HG03060 (cell line): ENCODE results near the gene TMOD2.

Experiments used
- ATAC-seq: cut with Tn5 transposase; IDR thresholded peaks from one replicate; pipeline ENCODE4 v1.9.1; 2021; ENCODE audit warnings: low read depth, moderate number of reproducible peaks; ENCODE audit not compliant: unreplicated experiment

The TMOD2 gene

DNA sequence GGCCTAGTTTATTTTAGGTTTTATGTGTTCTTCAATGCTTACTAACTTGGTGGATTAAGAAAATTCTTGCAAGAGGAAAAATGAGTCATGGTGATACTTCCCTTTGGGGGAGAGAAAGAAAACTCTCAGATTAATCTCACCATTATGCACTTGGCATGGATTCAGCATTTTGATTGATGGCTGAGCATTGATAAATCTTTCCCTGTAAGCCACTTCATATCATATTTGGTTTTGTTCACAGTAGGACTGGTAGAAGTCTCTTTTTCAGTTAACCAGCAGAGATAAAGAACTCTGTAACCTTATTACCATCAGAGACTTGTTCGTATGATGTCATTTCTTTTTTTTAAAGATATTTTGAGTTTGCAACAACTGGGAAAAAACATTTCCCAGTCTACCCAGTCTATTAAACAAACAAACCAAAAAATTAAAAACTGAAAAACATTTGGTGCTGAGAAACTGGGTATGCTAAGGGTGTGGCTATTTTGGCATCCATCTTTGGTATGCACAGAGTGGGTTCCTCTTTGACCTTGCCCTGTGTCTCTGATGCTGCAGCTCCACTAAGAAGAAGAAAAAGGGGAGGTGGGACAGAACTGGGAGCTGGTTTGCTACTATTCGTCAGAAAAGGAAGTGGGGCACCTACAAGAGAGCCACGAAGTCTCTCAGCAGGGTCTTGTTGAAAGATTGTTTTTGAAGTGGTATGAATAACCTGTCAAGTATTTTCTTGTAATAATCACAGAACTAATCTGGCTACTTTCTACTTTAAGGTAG, 95.2 kb downstream of the TMOD2 start:
- no peak for ATAC-seq

DNA sequence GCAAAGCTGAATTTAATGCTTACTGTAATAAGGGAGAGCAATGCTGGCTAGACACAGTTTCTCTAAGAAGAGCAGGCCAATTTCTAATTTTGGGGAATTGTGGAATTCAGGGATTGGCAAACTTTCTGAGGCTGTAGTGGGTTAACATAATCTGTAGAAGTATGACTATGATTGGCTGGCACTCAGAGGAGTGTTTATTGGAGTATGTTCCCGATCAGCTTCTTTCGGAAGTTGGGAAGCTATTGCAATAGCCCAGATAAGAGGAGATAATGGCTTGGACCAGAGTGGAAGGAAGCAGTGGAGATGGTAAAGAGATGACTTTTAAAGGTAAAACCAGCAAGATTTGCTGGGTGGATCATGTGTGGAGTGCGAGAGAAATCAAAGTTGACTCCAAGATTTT, 97.4 kb downstream of the TMOD2 start:
- ATAC-seq = no peak

DNA sequence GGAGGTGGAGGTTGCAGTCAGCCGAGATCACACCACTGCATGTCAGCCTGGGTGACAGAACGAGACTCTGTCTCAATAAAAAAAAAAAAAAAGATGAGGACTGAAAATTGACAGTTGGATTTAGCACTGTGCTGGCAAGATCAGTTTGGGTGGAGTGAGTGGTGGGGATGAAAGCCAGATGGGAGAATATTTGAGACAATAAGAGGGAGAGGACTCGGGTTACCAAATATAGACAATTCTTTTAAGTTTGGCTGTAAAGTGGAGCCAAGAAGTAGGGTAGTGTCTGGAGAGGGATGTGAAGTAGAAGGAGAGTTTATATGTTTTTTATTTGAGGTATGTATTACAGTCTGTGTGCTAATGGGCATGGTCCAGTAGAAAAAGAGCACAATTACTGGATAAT, 98.5 kb downstream of the TMOD2 start:
- ATAC-seq = no peak

GRCh38 chr15:51853998-51854397, 102.6 kb downstream of the TMOD2 start:
- ATAC-seq = no peak

- ATAC-seq = no peak
These were observed 104.2 kb downstream of the TMOD2 start for GRCh38 chr15:51855612-51856011.

DNA sequence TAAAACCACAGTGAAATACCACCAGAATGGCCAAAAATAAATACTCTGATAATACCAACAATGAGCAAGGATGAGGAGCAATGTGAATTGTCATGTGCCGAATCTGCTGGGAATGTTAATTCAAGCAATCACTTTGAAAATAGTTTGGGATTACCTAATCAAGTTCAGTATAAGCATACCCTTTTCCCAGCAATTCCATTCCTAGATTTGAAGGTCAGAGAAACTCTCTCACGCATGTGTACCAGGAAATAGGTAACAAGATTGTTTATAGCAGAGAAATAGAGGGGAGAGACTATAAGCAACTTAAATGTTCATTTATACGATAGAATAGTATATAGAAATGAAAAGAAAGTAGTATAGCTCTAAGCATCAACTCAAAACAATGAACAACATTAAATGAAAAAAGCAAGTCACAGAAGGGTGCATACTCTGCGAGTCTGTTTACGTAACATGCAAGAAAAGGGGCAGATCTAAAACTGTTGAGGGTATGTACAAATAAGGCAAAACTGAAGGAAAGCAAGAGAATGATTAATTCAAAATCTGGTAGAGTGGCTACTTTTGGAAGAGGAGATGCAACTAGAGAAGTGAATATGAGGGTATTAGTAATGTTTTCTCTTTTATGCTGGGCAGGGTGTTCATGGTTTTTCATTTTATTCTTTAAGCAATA, 105.5 kb downstream of the TMOD2 start:
- ATAC-seq = no peak

DNA sequence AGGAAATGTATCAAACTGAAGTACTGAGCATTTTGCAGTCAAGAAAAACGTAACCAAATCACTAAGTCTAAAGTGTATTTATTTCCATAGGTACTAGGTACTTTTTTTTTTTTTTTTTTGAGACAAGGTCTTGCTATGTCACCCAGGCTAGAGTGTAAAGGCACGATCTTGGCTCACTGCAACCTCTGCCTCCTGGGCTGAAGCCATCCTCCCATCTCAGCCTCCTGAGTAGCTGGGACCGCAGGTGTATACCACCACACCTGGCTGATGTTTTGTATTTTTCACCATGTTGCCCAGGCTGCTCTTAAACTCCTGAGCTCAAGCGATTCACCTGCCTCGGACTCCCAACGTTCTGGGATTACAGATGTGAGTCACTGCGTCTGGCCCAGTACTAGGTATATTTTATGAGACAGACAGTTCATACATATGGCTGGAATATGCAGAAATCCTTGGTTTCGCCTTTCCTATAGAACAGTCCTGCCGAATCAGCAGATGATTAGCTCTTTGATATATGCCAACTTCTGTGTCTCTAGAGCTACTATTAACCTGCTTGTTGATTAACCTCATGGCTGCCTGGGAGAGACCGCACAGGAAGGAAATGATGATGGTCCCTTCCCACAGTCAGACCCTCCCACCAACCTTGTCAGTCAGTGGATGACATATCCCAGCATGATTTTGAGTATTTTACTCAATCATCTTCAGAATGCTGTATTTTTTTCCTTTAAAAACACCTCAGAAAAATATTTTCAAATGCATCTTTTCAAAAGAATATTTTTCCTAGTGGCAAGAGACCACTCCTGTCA, 110.4 kb downstream of the TMOD2 start:
- no peak for ATAC-seq

- ATAC-seq = no peak
These were observed 111.7 kb downstream of the TMOD2 start for GRCh38 chr15:51863131-51863530.

DNA sequence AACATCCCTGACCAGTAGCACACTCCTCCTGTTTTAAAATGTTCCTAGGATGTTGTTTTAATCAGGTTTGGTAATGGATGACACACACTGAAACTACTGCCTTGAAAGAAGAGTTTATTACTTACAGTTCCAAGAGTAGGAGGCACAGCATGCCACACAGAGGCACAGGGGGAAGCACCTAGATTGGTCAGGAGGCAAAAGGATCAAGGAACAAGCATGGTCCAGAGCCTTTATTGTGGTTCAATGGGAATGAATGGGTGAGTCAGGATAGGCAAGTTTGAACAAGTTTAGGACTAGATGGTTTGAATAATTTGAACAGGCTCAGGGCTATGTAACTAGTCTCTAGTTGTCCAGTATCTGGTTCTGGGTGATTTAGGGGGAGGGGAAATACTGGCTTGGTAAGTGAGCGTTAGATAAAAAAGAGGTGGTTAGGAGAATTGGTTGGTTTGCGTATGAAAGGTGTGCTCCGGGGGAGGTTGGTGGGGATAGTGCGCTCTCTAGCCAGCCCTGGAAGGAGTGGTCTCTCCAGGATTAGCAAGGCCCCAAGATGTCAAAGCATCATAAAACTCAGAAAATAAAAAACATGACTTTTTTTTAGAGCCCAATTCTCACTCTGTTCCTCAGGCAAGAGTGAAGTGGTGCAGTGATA, 113.1 kb downstream of the TMOD2 start:
- ATAC-seq = no peak

DNA sequence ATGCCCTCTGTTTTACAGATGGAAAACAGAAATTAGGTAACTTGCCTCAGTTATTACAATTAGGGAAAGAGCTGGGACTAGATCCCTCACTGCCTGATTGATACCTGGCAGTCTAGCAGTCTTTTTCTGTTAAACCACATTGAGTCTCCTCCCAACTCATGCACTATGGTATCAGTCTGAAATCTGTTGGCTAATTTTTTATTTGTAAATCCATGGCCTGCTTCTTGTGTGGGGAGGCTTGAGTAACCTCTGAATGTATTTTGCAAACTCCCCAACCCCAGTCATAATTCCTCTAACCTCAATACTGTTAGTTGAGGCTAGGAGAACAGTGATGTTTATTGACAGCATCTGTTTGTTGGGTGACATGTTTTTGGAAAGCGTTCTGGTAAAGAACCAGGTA, 113.9 kb downstream of the TMOD2 start:
- ATAC-seq = no peak
